COLO829 (cell line): ENCODE measurements around the gene GON7.
"Not testable (repeated sequence)": the region's sequence is repeated elsewhere in the genome, so short reads cannot be mapped to it uniquely, and the experiment has no call there.

ENCODE experiments used
- DNase-seq: peaks from one replicate; pipeline ENCODE4 v3.0.0; 2012; ENCODE audit warnings: low spot score

GON7 gene

GRCh38 chr14:93206793-93207467 is at the start of gene GON7, which contains the start of gene UBR7:
Gene GON7 (minus strand): TSS chr14:93207065. CDS start chr14:93207037, 28 bp downstream.
Gene UBR7 (plus strand): TSS chr14:93207256. CDS start chr14:93207292, 36 bp downstream.
- peak; percentile 97 for DNase-seq

GRCh38 chr14:93249128-93249831 is 42.4 kb upstream of the GON7 start:
- DNase-seq: no peak

- no peak for DNase-seq
Measured at GRCh38 chr14:93246534-93246933, 39.7 kb upstream of the GON7 start.

- no peak for DNase-seq
Measured at GRCh38 chr14:93245764-93246420, 39.0 kb upstream of the GON7 start.

GRCh38 chr14:93240678-93241000 is 33.8 kb upstream of the GON7 start:
- DNase-seq: no peak

GRCh38 chr14:93239869-93240677 is 33.2 kb upstream of the GON7 start:
- DNase-seq: no peak

GRCh38 chr14:93234798-93235197 is 27.9 kb upstream of the GON7 start:
- DNase-seq: no peak

GRCh38 chr14:93233078-93233477 is 26.2 kb upstream of the GON7 start:
- not testable (repeated sequence) for DNase-seq

GRCh38 chr14:93232159-93232558 is 25.3 kb upstream of the GON7 start:
- DNase-seq: no peak

- peak; percentile 69 for DNase-seq
Measured at GRCh38 chr14:93231129-93231979, 24.5 kb upstream of the GON7 start.

GRCh38 chr14:93230539-93230938 is 23.7 kb upstream of the GON7 start:
- DNase-seq: no peak

GRCh38 chr14:93228550-93228949 is 21.7 kb upstream of the GON7 start:
- DNase-seq: no peak

GRCh38 chr14:93223565-93223964 is 16.7 kb upstream of the GON7 start:
- no peak for DNase-seq

GRCh38 chr14:93220509-93220908 is 13.6 kb upstream of the GON7 start:
- no peak for DNase-seq

- DNase-seq: peak; percentile 29
Measured at GRCh38 chr14:93219103-93219726, 12.3 kb upstream of the GON7 start.

- DNase-seq: no peak
Measured at GRCh38 chr14:93214598-93214997, 7.7 kb upstream of the GON7 start.

GRCh38 chr14:93212432-93212831 is 5.6 kb upstream of the GON7 start:
- no peak for DNase-seq

GRCh38 chr14:93207468-93208308 is 823 bp upstream of the GON7 start:
- DNase-seq: no peak

- DNase-seq: no peak
Measured at GRCh38 chr14:93201155-93201704, 5.6 kb downstream of the GON7 start.

- DNase-seq: no peak
Measured at GRCh38 chr14:93200553-93200952, 6.3 kb downstream of the GON7 start.
